Activated CD4-positive, alpha-beta T cell treated with anti-CD3 and anti-CD28 coated beads, Interleukin-2, amount 10 ng/mL, durations not matched to agents 7 days and 5 days (primary cell): Measurements from ENCODE around the gene RETREG1. TPM values are rescaled to one million over a fixed set of nuclear protein-coding genes. Genes with fewer than 3 reads are reported as not detected.

ENCODE experiments used
- CTCF ChIA-PET: fragments of 350-600 bp; sonication (Branson Sonifier 250); formaldehyde crosslinking; loops from one replicate; lab custom pipeline; 2021; ENCODE audit warnings: antibody characterized with exemption; lab: Charles Lee
- POLR2A ChIA-PET: fragments of 350-600 bp; sonication (Branson Sonifier 250); formaldehyde crosslinking; loops from one replicate; lab custom pipeline; 2021; ENCODE audit warnings: antibody characterized with exemption; lab: Charles Lee
- DNase-seq: peaks from one replicate; pipeline ENCODE4 v3.0.0-alpha.2; 2020
- H3K27ac Mint-ChIP-seq: one replicate; pipeline ENCODE4 v1.8.0; 2021; ENCODE audit warnings: mild to moderate bottlenecking, moderate library complexity, mixed read lengths
- H3K27me3 Mint-ChIP-seq: one replicate; pipeline ENCODE4 v1.8.0; 2021; ENCODE audit warnings: mixed read lengths
- H3K36me3 Mint-ChIP-seq: one replicate; pipeline ENCODE4 v1.8.0; 2021; ENCODE audit warnings: low read depth, mixed read lengths
- H3K4me1 Mint-ChIP-seq: one replicate; pipeline ENCODE4 v1.8.0; 2021; ENCODE audit warnings: mixed read lengths
- H3K4me3 Mint-ChIP-seq: one replicate; pipeline ENCODE4 v1.8.0; 2021; ENCODE audit warnings: mild to moderate bottlenecking, moderate library complexity, mixed read lengths
- H3K9me3 Mint-ChIP-seq: one replicate; pipeline ENCODE4 v1.8.0; 2021; ENCODE audit warnings: mixed read lengths
- total RNA-seq, 2 experiments: library from RNA; stranded (reverse); gene quantifications; one replicate each; pipeline ENCODE4 v1.2.3, GENCODE V29; 2021

Gene RETREG1
- total RNA-seq, 2 experiments from 2014 or later = 48.4 to 50.5 TPM

DNA sequence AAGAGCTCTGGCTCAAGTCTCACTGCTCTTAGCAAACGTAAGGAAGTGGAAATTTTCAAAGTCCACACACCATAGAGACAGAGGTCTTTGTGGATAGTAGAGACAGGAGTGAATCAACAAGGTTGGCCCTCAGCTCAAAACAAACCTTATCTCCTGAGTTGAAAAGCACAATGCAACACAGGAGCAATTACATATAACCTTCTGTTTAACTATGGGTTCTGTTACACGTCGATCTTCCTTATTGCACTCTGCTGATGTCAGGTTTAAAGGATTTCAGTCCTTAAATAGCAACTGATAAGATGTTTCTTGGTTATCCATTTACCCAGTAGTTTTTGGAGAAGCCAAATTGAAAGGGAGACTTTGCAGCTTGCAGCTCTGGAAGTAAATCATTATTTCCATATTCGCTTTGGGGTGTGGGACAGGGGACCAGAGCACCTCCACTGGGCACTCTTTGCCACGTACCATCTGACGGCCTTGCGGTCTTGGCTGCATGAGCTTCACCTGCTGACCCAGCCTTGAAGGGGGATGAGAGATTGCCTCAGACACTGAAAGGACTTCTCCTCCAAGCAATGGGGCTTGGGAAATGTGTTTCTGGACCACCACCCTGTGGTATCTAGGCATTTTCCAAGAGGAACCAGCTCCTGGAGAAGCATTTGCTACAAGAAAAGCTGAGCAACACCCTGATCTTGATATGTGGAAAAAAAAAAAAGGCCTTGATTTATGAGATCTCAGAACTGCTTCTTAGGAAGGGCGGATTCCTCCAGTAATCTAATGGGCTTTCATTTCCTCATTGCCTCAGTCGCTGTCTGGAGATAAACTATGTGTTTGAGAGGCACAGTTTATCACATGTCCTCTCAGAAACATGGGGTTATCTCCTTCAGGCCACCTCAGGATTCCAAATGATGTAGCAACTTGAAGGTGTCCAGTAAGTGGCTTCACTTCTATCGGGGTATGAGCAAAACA, 95.0 kb downstream of the RETREG1 start:
- ChIA-PET CTCF (interaction anchor here (0.8 kb wide), 1 partner anchor 64 kb away, joined by 4 read pairs; no protein-coding TSS in a partner anchor), POLR2A (no interaction called here)
- peaks cover 22% of the 10 kb centered on the region for H3K4me1 Mint-ChIP-seq
- H3K4me3 Mint-ChIP-seq = no peak overlapping the region
- H3K27ac Mint-ChIP-seq = peak overlapping the region; percentile 31
- DNase-seq = no peak
- peaks cover 15% of the 10 kb centered on the region for H3K36me3 Mint-ChIP-seq
- no peaks in the 10 kb centered on the region for H3K9me3 Mint-ChIP-seq
- no peaks in the 10 kb centered on the region for H3K27me3 Mint-ChIP-seq

DNA sequence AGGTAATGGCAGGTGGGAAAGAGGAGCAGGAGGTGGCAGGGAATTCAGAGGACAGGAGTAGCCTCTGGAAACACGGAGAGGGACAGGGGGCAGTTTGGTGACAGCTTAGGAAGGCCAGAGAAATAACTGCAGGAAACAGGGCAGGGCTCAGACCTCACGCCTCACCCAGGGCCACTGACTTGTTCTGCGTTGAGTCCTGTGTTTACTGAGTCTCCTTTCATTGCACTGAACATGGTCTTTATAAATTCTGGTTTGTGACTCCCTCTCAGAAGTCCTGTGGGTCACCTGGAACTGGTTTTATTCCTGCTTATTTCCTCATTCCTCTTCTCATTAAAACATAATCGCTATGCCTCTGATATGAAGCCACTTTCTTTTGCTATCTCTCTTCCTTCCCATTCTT, 96.0 kb downstream of the RETREG1 start:
- no peaks in the 10 kb centered on the region for H3K9me3 Mint-ChIP-seq
- no peak overlapping the region for H3K4me3 Mint-ChIP-seq
- H3K4me1 Mint-ChIP-seq = peaks cover 22% of the 10 kb centered on the region
- POLR2A ChIA-PET = no interaction called here
- H3K36me3 Mint-ChIP-seq = peaks cover 15% of the 10 kb centered on the region
- CTCF ChIA-PET = no interaction called here
- H3K27ac Mint-ChIP-seq = no peak overlapping the region
- no peaks in the 10 kb centered on the region for H3K27me3 Mint-ChIP-seq
- no peak for DNase-seq

DNA sequence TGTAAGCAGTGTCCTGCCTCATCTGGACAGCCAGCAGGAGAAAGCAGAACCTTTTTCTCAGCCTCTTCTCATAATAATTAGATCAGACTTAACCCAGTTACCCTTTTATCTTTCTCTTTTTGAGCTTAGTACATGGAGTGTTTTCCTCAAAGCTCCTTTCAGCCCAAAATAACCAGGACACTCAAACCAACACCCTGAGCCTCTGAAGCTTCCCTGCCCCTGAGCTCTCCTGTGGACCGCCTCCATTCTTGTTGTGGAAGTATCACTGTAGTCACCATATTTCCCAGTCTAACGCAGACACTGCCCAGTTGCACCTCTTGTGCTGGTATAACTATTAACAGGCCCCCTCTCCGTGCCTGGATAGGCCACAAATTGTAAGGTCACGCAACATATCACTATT, 97.4 kb downstream of the RETREG1 start:
- no peak overlapping the region for H3K4me3 Mint-ChIP-seq
- H3K27ac Mint-ChIP-seq = no peak overlapping the region
- POLR2A ChIA-PET = no interaction called here
- H3K9me3 Mint-ChIP-seq = no peaks in the 10 kb centered on the region
- H3K4me1 Mint-ChIP-seq = peaks cover 18% of the 10 kb centered on the region
- no peak for DNase-seq
- CTCF ChIA-PET = no interaction called here
- no peaks in the 10 kb centered on the region for H3K27me3 Mint-ChIP-seq
- H3K36me3 Mint-ChIP-seq = peaks cover 14% of the 10 kb centered on the region

DNA sequence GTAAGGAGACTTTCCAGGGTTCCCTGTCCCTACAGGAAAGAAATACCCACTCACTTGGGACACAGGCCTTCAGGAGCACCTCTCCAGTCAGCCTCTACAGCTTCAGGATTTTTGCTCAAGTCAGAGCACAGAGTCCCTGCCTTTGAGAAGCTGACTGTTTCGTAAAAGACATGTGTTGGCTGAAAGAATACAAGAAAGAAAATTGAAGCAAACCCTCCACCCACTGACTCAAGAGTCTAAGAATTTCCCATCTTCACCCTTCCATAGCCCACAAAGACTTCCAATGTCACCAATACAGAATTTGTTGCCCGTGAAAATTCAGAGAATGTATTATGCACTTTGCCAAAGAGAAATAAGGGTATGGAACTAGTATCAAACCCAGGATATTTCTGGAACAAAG, 98.2 kb downstream of the RETREG1 start:
- DNase-seq = no peak
- Mint-ChIP-seq H3K4me1 (peaks cover 10% of the 10 kb centered on the region), H3K36me3 (peaks cover 5% of the 10 kb centered on the region), H3K4me3 (no peak overlapping the region), H3K27me3 (no peaks in the 10 kb centered on the region), H3K27ac (no peak overlapping the region), H3K9me3 (no peaks in the 10 kb centered on the region)
- CTCF ChIA-PET = no interaction called here
- POLR2A ChIA-PET = no interaction called here

DNA sequence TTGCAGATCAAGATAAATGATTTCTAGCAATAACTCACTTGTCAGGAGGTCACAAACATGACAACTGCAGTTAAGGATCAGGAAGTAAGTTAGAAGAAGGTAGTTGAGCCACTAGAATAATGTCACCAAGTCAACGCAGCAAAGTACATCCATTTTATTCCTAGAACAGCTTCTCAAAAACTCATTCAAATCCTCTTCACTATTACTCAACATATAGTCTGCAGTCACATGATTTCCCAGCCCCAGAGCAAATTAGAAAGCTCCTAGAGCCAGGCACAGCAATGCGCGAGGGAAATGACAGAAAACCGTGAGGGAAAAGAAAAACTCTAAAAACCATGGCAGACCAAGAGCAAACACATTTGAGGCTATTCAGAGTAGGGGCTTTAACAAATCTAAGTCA, 101.3 kb downstream of the RETREG1 start:
- ChIA-PET CTCF (no interaction called here), POLR2A (no interaction called here)
- Mint-ChIP-seq H3K27me3 (no peaks in the 10 kb centered on the region), H3K27ac (no peak overlapping the region), H3K4me1 (peaks cover 3% of the 10 kb centered on the region), H3K9me3 (no peaks in the 10 kb centered on the region), H3K4me3 (no peak overlapping the region), H3K36me3 (peaks cover 5% of the 10 kb centered on the region)
- no peak for DNase-seq

DNA sequence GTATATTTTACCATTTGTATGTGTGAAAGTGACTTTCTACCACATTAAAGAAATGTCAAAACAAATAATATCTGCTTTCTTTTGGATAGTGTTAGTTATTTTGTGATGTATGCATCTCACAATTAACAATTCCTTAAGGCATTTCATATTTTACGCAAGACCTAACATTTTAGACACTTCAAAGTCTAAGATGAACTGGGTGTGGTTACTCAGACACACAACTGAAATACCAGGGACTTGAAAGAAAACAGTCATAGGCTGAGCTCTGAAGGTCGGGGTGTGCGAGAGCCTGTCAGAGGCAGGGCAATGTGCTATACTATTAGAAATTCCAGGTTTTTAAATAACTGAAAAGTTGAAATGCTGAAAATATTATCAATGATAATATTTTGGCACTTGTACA, 106.7 kb downstream of the RETREG1 start:
- Mint-ChIP-seq H3K27me3 (no peaks in the 10 kb centered on the region), H3K27ac (no peak overlapping the region), H3K36me3 (peaks cover 10% of the 10 kb centered on the region), H3K9me3 (no peaks in the 10 kb centered on the region), H3K4me1 (peaks cover 3% of the 10 kb centered on the region), H3K4me3 (no peak overlapping the region)
- POLR2A ChIA-PET = no interaction called here
- DNase-seq = no peak
- CTCF ChIA-PET = no interaction called here

DNA sequence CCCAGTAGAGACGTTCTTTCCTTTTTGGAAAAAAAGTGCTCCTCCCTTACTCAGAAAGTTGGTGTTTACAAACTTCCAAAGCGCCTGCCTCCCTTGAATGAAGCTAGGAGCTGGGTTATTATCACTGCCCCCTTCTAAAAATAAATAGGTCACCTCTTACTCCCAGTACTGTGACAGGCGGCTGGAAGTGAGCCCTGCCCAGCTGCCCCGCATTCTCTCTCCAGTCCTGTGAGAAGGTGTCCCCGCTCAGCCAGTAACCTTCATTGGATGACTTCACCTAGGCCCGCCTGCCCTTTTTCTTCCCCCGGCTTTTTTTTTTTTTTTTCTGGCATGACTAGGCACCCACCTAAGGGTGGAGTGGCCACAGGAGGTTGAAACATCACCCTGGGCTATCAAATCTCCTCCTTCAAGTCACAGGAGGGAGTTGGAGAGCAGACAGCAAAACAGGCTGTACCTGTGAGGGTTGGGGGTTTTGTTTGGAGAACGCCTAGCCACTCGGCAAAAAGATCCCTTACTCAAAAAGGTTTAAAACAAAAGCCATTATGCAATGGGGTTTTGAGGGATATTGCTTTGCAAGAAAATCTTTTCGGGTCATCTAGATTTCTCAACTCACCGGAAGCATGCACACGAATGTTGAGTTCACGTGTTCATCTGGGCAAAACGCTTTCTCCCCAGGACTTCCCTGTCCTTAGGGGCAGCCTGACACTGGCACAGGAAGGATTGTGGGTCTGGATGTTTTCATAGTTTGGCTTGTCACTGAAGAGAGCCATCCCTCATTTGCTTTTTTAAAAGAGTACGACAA, 107.9 kb downstream of the RETREG1 start:
- H3K4me3 Mint-ChIP-seq = no peak overlapping the region
- no peaks in the 10 kb centered on the region for H3K27me3 Mint-ChIP-seq
- no peak overlapping the region for H3K27ac Mint-ChIP-seq
- no peak for DNase-seq
- peaks cover 3% of the 10 kb centered on the region for H3K4me1 Mint-ChIP-seq
- H3K9me3 Mint-ChIP-seq = no peaks in the 10 kb centered on the region
- ChIA-PET CTCF (no interaction called here), POLR2A (no interaction called here)
- H3K36me3 Mint-ChIP-seq = peaks cover 17% of the 10 kb centered on the region

DNA sequence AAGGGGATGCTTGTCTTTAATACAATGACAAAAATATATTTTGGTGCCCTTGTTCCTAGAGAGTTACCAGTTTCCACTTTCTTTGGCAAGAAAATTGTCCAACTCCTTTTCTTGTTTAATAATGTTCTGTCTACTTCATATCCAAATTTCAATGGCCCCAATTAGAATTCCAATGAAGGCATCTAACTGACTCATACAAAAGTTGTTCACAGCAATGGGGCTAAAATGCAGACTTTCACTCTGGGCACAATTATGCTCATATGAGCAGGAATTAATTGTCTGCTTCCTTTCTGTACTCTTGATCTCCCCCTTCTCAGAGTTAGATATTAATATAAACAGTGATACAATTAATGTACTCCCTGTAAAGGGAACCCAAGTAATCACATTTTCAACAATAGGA, 109.1 kb downstream of the RETREG1 start:
- Mint-ChIP-seq H3K27ac (peak overlapping the region; percentile 46), H3K27me3 (no peaks in the 10 kb centered on the region), H3K4me1 (peaks cover 3% of the 10 kb centered on the region), H3K9me3 (no peaks in the 10 kb centered on the region), H3K36me3 (peaks cover 17% of the 10 kb centered on the region), H3K4me3 (no peak overlapping the region)
- POLR2A ChIA-PET = no interaction called here
- CTCF ChIA-PET = no interaction called here
- no peak for DNase-seq

DNA sequence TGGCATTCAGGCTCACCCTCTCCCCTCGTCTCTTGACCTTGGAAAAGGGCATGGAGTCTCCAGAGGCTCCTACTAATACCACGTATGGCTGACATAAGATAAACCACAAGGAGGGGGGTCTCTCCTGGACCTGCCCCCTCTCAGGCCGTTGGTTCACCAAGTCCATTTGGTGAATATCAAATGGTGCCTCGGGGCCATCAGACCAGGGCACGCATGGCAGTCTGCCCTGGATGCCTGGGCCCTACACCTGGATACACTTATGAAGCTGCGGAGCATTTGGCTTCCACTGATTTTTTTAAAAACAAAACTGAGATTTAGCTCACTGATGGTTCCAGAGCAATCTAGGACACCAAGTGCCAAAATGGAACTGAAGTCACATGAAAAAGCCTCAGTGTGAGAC, 110.9 kb downstream of the RETREG1 start:
- H3K36me3 Mint-ChIP-seq = peaks cover 19% of the 10 kb centered on the region
- H3K9me3 Mint-ChIP-seq = peaks cover 4% of the 10 kb centered on the region
- no peak overlapping the region for H3K27ac Mint-ChIP-seq
- POLR2A ChIA-PET = no interaction called here
- H3K4me1 Mint-ChIP-seq = peaks cover 2% of the 10 kb centered on the region
- no peak for DNase-seq
- no peak overlapping the region for H3K4me3 Mint-ChIP-seq
- H3K27me3 Mint-ChIP-seq = no peaks in the 10 kb centered on the region
- CTCF ChIA-PET = interaction anchor here (1.1 kb wide), 1 partner anchor 54 kb away, joined by 5 read pairs; no protein-coding TSS in a partner anchor

DNA sequence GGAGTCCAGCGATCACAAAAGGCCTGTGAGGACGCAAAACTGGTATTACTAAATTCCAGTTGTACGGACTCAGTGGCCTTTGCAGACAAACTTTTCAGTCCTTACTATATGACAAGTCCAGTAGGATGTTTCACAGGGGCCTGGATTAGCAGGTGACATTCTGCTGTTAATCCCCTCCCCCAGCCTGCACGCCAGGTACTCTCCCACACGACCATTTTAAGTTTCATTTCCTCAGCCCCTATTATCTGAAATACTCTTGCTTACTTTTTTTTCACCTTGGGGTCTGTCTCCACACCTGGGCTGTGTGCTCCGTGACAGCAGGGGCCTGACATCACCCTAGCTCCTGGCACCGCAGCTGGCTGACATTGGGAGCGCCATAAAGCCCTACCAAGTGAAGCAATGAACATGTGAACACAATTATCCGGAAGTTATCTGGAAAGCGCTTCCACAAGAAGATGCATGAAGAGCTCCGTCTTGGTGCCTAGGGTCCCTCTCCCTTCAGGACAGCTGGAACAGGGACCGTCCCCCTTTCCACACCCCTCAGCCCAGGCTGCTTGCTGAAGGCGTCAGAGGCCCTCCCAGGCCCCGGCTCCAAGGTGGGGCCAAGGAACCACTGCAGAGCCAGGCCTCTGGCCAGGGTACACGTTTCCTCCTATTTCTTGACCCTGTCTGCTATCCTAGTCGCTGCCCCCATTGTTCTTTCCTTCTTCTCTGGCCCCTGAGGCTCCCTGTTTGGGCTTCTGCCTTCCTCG, 111.5 kb downstream of the RETREG1 start:
- peaks cover 17% of the 10 kb centered on the region for H3K36me3 Mint-ChIP-seq
- H3K27me3 Mint-ChIP-seq = no peaks in the 10 kb centered on the region
- CTCF ChIA-PET = no interaction called here
- POLR2A ChIA-PET = no interaction called here
- peaks cover 4% of the 10 kb centered on the region for H3K9me3 Mint-ChIP-seq
- H3K27ac Mint-ChIP-seq = no peak overlapping the region
- DNase-seq = no peak
- no peaks in the 10 kb centered on the region for H3K4me1 Mint-ChIP-seq
- H3K4me3 Mint-ChIP-seq = no peak overlapping the region

DNA sequence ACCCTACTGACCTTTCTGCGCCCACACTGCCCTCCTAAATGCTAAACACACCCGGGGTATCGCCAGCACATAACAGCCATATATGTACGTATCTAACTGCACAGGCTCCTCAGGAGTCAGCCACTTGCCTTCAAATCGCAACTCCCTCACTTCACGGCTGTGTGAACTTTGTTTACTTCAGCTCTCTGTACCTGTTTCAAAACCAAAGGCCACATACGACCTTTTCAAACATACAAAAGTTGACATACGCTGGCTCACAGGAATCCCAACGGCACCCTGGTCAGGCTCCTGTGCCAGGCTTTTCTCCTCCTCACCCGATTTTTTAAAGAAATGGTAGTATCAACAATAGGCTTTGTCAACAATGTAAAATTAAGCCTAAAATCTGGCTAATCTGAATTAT, 112.2 kb downstream of the RETREG1 start:
- Mint-ChIP-seq H3K27me3 (no peaks in the 10 kb centered on the region), H3K27ac (no peak overlapping the region), H3K4me1 (no peaks in the 10 kb centered on the region), H3K9me3 (peaks cover 10% of the 10 kb centered on the region), H3K36me3 (peaks cover 20% of the 10 kb centered on the region), H3K4me3 (no peak overlapping the region)
- ChIA-PET CTCF (no interaction called here), POLR2A (no interaction called here)
- DNase-seq = no peak

DNA sequence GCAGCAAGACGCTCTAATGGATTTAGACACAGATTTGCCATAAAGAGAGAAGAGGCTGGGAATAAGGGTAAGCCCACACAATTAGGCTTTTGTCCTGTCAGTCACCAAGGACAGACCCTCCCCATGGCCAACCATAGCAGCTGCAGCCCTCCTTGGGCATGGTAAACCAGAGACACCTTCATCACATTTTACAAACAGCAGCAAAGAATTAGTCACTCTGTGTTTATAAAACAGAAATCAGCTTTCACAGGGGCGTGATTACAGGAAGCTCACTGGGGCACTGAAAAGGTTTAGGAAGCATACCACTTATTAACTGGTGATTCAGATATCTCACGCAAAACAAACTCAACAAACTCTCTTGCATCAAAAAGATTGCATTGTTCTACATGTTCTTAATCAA, 113.9 kb downstream of the RETREG1 start:
- DNase-seq = no peak
- Mint-ChIP-seq H3K4me1 (no peaks in the 10 kb centered on the region), H3K36me3 (peaks cover 24% of the 10 kb centered on the region), H3K9me3 (peaks cover 13% of the 10 kb centered on the region), H3K27me3 (no peaks in the 10 kb centered on the region), H3K4me3 (no peak overlapping the region), H3K27ac (no peak overlapping the region)
- ChIA-PET POLR2A (no interaction called here), CTCF (no interaction called here)
